Measurements from ENCODE around the gene SPG21. TPM values are rescaled to one million over a fixed set of nuclear protein-coding genes. Genes with fewer than 3 reads are reported as not detected.

Gene SPG21
- total and polyA plus RNA-seq, 2 donors (not counting 1 experiment from before 2014, with no cell fraction given) = 43.7 to 94.4 TPM

- CTCF ChIA-PET = no interaction called here
- WGBS (ENCODE audit: insufficient coverage) = no CpG with 5 or more reads among the region's 3 CpGs
These were observed 15.3 kb upstream of the SPG21 start for GRCh38 chr15:65004993-65005392.

More at GRCh38 chr15:65004993-65005392, 15.3 kb upstream of the SPG21 start:
- no peak for TF ChIP-seq EZH2 (IDR thresholded peaks at IDR 0.05; ENCODE audit: borderline replicate concordance, insufficient read depth, low read depth, low read length, poor library complexity, severe bottlenecking)
- TF ChIP-seq CTCF (IDR thresholded peaks at IDR 0.05) = no peak
- Mint-ChIP-seq H3K4me1 (peaks cover 2% of the 10 kb centered on the region), H3K27me3 (no peaks in the 10 kb centered on the region), H3K4me3 (no peak overlapping the region), H3K9me3 (ENCODE audit: insufficient read depth) (no peaks in the 10 kb centered on the region), H3K27ac (no peak overlapping the region)
- intact Hi-C loops (cut with micrococcal nuclease) = no loop called here
- H3K4me3 ChIP-seq (ENCODE audit: control extremely low read depth in 1 of 5, extremely low read depth in 1 of 5, insufficient read depth in 1 of 5, low read depth in 2 of 5, low read length in 4 of 5) = no peak overlapping the region
- DNase-seq = no peak
- no peaks in the 10 kb centered on the region for H3K9me3 ChIP-seq (ENCODE audit: control extremely low read depth in 1 of 3, control insufficient read depth in 2 of 3, insufficient read depth in 1 of 3, low read length in 2 of 3)
- POLR2A ChIA-PET = no interaction called here
- no peak overlapping the region for H2AFZ ChIP-seq (ENCODE audit: insufficient read depth, low read depth, low read length, poor library complexity, severe bottlenecking)
- no peaks in the 10 kb centered on the region for H3K79me2 ChIP-seq (ENCODE audit: control insufficient read depth, insufficient read depth, low read length)
- H3K27me3 ChIP-seq (replicated peaks in 1 of 4; ENCODE audit: control extremely low read depth in 1 of 4, control insufficient read depth in 3 of 4, insufficient read depth in 4 of 4, low read length in 3 of 4) = no peaks in the 10 kb centered on the region
- ATAC-seq (ENCODE audit: low read depth) = no peak
- no peak overlapping the region for H3K4me2 ChIP-seq (replicated peaks; ENCODE audit: low read depth, low read length, poor library complexity, severe bottlenecking)
- H3K4me1 ChIP-seq (ENCODE audit: control insufficient read depth in 2 of 2, insufficient read depth in 2 of 2, low read length in 2 of 2) = no peaks in the 10 kb centered on the region
- no peak overlapping the region for H3K27ac ChIP-seq (ENCODE audit: low read length in 2 of 2)
- peaks cover 0 to 5% of the 10 kb centered on the region in 2 experiments for H3K36me3 ChIP-seq (replicated peaks in 1 of 2; ENCODE audit: control extremely low read depth in 1 of 2, control insufficient read depth in 1 of 2, extremely low read depth in 1 of 2, insufficient read depth in 2 of 2, low read length in 1 of 2)
- no peaks in the 10 kb centered on the region for H4K20me1 ChIP-seq (ENCODE audit: control insufficient read depth, insufficient read depth, low read length, poor library complexity, severe bottlenecking)
- no peak overlapping the region for H3K9ac ChIP-seq (ENCODE audit: low read length)

All from B cell (primary cell).